ENCODE results near the gene HSBP1L1.

Gene HSBP1L1

DNA sequence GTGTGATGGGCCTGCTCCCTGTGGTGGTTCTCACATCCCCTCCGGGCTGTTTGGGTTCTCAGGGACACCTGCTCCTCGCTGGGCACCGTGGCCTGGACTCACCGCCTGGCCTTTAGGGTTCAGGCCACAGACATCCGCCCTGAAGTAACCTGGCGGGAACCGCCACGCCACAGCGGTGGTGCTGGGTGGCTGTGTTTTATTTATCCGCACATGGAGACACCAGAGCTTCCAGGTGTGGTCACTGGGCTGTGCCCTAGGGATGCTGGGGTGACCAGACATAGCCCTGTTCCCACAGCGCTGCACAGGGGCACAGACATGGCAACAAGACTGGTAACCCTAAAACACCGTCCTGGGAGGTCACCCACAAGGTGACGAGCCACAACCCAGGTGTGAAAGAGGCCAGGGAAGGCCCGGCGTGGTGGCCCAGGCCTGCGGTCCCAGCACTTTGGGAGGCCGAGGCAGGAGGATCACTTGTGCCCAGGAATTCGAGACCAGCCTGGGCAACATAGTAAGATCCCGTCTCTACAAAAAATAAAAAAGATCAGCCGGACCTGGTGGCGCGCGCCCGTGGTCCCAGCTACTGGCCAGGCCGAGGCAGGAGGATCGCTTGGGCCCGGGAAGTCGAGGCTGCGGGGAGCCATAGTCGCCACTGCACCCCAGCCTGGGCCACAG lies 649 bp upstream of the HSBP1L1 start:
- Histone ChIP-seq H3K23ac (ENCODE audit: low read length) (no peak overlapping the region), H2BK120ac (ENCODE audit: insufficient read depth, low read length, poor library complexity) (no peak overlapping the region), H3K18ac (ENCODE audit: low read length) (peak overlapping the region; percentile 72), H4K8ac (ENCODE audit: low read depth, low read length) (peak overlapping the region; percentile 85), H4K91ac (ENCODE audit: low read depth, low read length) (no peak overlapping the region), H2BK12ac (ENCODE audit: low read length) (no peak overlapping the region), H3K79me1 (ENCODE audit: low read length) (peaks cover 11% of the 10 kb centered on the region), H3K4ac (ENCODE audit: low read depth, low read length) (no peak overlapping the region), H3K4me2 (ENCODE audit: low read length) (peak overlapping the region; percentile 86), H3K79me2 (ENCODE audit: control insufficient read depth, insufficient read depth, low read length, poor library complexity) (peaks cover 9% of the 10 kb centered on the region), H3K27ac (ENCODE audit: low read depth, low read length) (no peak overlapping the region), H4K12ac (ENCODE audit: low read depth, low read length) (no peak overlapping the region), H3K27me3 (ENCODE audit: insufficient read depth, low read length) (no peaks in the 10 kb centered on the region), H2BK5ac (ENCODE audit: low read depth, low read length, poor library complexity) (no peak overlapping the region), H3K4me3 (ENCODE audit: low read depth, low read length) (no peak overlapping the region), H3K9me3 (ENCODE audit: insufficient read depth, low read depth, low read length) (no peaks in the 10 kb centered on the region), H2AFZ (ENCODE audit: insufficient read depth, low read length, poor library complexity) (peak overlapping the region; percentile 25), H3K14ac (ENCODE audit: low read length) (peak overlapping the region; percentile 44), H3K9ac (ENCODE audit: low read length) (no peak overlapping the region), H3K36me3 (ENCODE audit: control insufficient read depth in 1 of 2, insufficient read depth in 2 of 2, low read length in 2 of 2) (peaks cover 2 to 3% of the 10 kb centered on the region in 2 experiments), H2AK5ac (ENCODE audit: low read length) (peak overlapping the region; percentile 64), H3K4me1 (ENCODE audit: control insufficient read depth in 1 of 2, insufficient read depth in 2 of 2, low read length in 2 of 2) (peaks cover 21 to 23% of the 10 kb centered on the region in 2 experiments)
- no peak for DNase-seq
- no CpG with 5 or more reads among the region's 30 CpGs for WGBS (ENCODE audit: extremely low coverage, insufficient coverage, insufficient read length)

DNA sequence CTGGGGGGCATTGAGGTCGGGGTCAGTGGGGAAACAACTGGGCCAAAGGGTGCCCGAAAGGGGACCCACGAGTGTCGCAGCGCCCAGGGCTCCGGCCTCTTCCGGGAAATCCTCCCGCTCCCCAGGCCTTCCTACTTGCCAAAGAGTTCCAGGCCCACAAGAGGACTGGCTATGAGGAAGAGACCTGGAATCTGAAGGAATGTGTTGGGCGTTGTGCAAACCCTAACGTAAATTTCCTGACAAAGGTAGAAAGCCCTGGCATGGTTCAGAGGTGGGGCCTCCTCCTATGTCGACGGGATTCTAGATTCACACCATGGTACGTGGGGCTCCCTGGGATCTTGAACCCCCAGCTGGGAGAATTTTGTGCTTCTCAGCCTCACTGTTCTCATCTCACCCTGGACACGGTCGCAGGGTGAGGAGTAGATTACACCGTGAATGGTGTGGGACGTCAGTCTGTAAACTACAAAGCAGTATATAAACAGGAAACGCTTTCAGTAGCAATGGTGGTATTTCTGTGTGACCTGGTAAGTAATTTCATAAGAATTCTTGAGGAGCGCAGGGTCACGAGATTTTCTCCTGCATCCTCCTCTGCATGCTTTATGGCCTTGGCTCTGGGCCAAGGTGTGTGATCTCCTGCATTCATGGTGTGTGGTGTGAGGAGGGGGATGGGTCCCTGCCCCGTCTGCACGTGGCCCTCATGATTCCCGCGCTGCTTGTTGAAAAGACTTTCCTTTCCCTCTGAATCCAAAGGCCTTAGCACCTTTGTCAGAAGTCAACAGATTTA lies 868 bp downstream of the HSBP1L1 start:
- Histone ChIP-seq H3K36me3 (ENCODE audit: control insufficient read depth in 1 of 2, insufficient read depth in 2 of 2, low read length in 2 of 2) (peaks cover 5 to 8% of the 10 kb centered on the region in 2 experiments), H2BK120ac (ENCODE audit: insufficient read depth, low read length, poor library complexity) (peak overlapping the region; percentile 92), H4K91ac (ENCODE audit: low read depth, low read length) (peak overlapping the region; percentile 99), H3K4me3 (ENCODE audit: low read depth, low read length) (peak overlapping the region; percentile 71), H3K23ac (ENCODE audit: low read length) (no peak overlapping the region), H3K79me1 (ENCODE audit: low read length) (peaks cover 11% of the 10 kb centered on the region), H3K18ac (ENCODE audit: low read length) (peak overlapping the region; percentile 97), H2BK12ac (ENCODE audit: low read length) (peak overlapping the region; percentile 62), H3K14ac (ENCODE audit: low read length) (peak overlapping the region; percentile 95), H3K4ac (ENCODE audit: low read depth, low read length) (peak overlapping the region; percentile 93), H2BK5ac (ENCODE audit: low read depth, low read length, poor library complexity) (peak overlapping the region; percentile 64), H2AFZ (ENCODE audit: insufficient read depth, low read length, poor library complexity) (peak overlapping the region; percentile 63), H3K27ac (ENCODE audit: low read depth, low read length) (peak overlapping the region; percentile 84), H3K79me2 (ENCODE audit: control insufficient read depth, insufficient read depth, low read length, poor library complexity) (peaks cover 9% of the 10 kb centered on the region), H2AK5ac (ENCODE audit: low read length) (peak overlapping the region; percentile 97), H3K4me2 (ENCODE audit: low read length) (peak overlapping the region; percentile 86), H4K8ac (ENCODE audit: low read depth, low read length) (peak overlapping the region; percentile 85), H3K4me1 (ENCODE audit: control insufficient read depth in 1 of 2, insufficient read depth in 2 of 2, low read length in 2 of 2) (peaks cover 21 to 23% of the 10 kb centered on the region in 2 experiments), H3K9me3 (ENCODE audit: insufficient read depth, low read depth, low read length) (no peaks in the 10 kb centered on the region), H3K27me3 (ENCODE audit: insufficient read depth, low read length) (no peaks in the 10 kb centered on the region), H3K9ac (ENCODE audit: low read length) (no peak overlapping the region), H4K12ac (ENCODE audit: low read depth, low read length) (peak overlapping the region; percentile 95)
- WGBS (ENCODE audit: extremely low coverage, insufficient coverage, insufficient read length), result no CpG with 5 or more reads among the region's 24 CpGs
- DNase-seq, result peak; percentile 92 to 95

DNA sequence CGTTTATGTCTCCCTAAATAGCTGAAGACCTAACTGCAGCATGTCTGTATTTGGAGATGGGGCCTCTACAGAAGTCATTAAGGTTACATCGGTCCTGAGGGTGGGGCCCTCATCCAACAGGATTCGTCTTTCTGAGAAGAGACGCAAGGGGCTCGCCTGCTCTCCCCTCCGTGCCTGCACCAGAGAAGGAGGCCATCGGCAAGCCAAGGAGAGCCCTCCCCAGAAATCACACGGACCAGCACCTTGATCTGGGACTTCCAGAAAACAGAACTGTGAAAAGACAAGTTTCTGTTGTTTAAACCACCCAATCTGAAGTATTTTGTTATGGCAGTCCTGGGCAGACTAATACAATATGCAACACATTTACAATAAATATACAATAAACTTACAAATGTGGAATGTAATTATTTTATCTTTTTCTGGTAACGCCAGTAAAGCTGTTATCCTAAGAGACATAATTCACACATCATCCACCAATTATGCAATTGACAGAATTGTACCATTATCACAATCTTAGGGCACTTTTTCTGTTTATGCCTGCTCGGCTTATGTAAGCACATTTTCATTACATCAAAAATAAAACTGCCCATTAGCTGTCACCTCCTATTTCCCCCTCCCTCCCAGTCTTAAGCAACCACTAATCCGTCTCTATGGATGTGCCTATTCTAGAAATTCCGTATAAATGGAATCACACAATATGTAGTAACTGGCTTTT lies 6.1 kb downstream of the HSBP1L1 start:
- H3K14ac ChIP-seq (ENCODE audit: low read length), result no peak overlapping the region
- no peak overlapping the region for H2AK5ac ChIP-seq (ENCODE audit: low read length)
- no peak overlapping the region for H3K4me3 ChIP-seq (ENCODE audit: low read depth, low read length)
- peaks cover 28 to 40% of the 10 kb centered on the region in 2 experiments for H3K36me3 ChIP-seq (ENCODE audit: control insufficient read depth in 1 of 2, insufficient read depth in 2 of 2, low read length in 2 of 2)
- no peak overlapping the region for H3K18ac ChIP-seq (ENCODE audit: low read length)
- no peak overlapping the region for H4K91ac ChIP-seq (ENCODE audit: low read depth, low read length)
- no peak overlapping the region for H2BK5ac ChIP-seq (ENCODE audit: low read depth, low read length, poor library complexity)
- WGBS (ENCODE audit: extremely low coverage, insufficient coverage, insufficient read length), result no CpG with 5 or more reads among the region's 12 CpGs
- H2AFZ ChIP-seq (ENCODE audit: insufficient read depth, low read length, poor library complexity), result no peak overlapping the region
- no peaks in the 10 kb centered on the region for H3K79me2 ChIP-seq (ENCODE audit: control insufficient read depth, insufficient read depth, low read length, poor library complexity)
- H2BK12ac ChIP-seq (ENCODE audit: low read length), result no peak overlapping the region
- H3K4me2 ChIP-seq (ENCODE audit: low read length), result no peak overlapping the region
- peaks cover under 1 to 1% of the 10 kb centered on the region in 2 experiments for H3K4me1 ChIP-seq (ENCODE audit: control insufficient read depth in 1 of 2, insufficient read depth in 2 of 2, low read length in 2 of 2)
- H3K9ac ChIP-seq (ENCODE audit: low read length), result no peak overlapping the region
- no peaks in the 10 kb centered on the region for H3K27me3 ChIP-seq (ENCODE audit: insufficient read depth, low read length)
- H2BK120ac ChIP-seq (ENCODE audit: insufficient read depth, low read length, poor library complexity), result no peak overlapping the region
- no peak overlapping the region for H3K23ac ChIP-seq (ENCODE audit: low read length)
- DNase-seq, result no peak
- H3K79me1 ChIP-seq (ENCODE audit: low read length), result no peaks in the 10 kb centered on the region
- no peak overlapping the region for H3K27ac ChIP-seq (ENCODE audit: low read depth, low read length)
- H3K9me3 ChIP-seq (ENCODE audit: insufficient read depth, low read depth, low read length), result no peaks in the 10 kb centered on the region
- H4K12ac ChIP-seq (ENCODE audit: low read depth, low read length), result no peak overlapping the region
- no peak overlapping the region for H4K8ac ChIP-seq (ENCODE audit: low read depth, low read length)
- no peak overlapping the region for H3K4ac ChIP-seq (ENCODE audit: low read depth, low read length)

DNA sequence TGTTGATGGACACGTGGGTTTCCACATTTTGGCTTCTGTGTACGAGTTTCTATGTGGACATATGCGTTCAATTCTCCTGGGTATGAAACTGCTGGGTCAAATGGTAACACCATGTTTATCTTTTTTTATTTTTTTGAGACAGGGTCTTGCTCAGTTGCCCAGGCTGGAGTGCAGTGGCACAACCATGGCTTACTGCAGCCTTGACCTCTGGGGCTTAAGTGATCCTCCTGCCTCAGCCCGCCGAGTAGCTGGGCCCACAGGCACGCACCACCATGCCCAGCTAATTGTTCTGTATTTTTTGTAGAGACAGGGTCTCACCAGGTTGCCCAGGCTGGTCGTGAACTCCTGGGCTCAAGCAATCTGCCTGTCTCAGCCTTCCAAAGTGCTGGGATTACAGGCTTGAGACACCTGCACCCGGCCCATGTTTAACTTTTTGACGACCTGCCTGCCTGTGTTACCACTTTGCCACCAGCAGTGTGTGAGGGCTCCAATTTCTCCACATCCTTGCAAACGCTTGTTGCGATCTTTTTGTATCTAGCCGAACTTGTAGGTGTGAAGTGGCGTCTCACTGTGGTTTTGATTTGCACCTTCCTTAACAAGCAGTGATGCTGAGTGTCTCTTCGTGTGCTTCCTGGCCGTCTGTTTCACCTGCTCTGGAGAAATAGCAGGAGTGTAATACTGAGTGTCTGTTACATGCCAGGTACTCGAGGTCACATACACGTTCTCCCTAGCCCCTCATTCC lies 6.9 kb downstream of the HSBP1L1 start:
- Histone ChIP-seq H3K4me2 (ENCODE audit: low read length) (no peak overlapping the region), H3K4me1 (ENCODE audit: control insufficient read depth in 1 of 2, insufficient read depth in 2 of 2, low read length in 2 of 2) (no peaks in the 10 kb centered on the region), H3K79me1 (ENCODE audit: low read length) (no peaks in the 10 kb centered on the region), H3K79me2 (ENCODE audit: control insufficient read depth, insufficient read depth, low read length, poor library complexity) (peaks cover 2% of the 10 kb centered on the region), H2BK12ac (ENCODE audit: low read length) (no peak overlapping the region), H3K27me3 (ENCODE audit: insufficient read depth, low read length) (no peaks in the 10 kb centered on the region), H4K8ac (ENCODE audit: low read depth, low read length) (no peak overlapping the region), H3K36me3 (ENCODE audit: control insufficient read depth in 1 of 2, insufficient read depth in 2 of 2, low read length in 2 of 2) (peaks cover 32 to 43% of the 10 kb centered on the region in 2 experiments), H4K12ac (ENCODE audit: low read depth, low read length) (no peak overlapping the region), H2BK5ac (ENCODE audit: low read depth, low read length, poor library complexity) (no peak overlapping the region), H2AFZ (ENCODE audit: insufficient read depth, low read length, poor library complexity) (no peak overlapping the region), H4K91ac (ENCODE audit: low read depth, low read length) (no peak overlapping the region), H3K18ac (ENCODE audit: low read length) (no peak overlapping the region), H3K14ac (ENCODE audit: low read length) (no peak overlapping the region), H2BK120ac (ENCODE audit: insufficient read depth, low read length, poor library complexity) (no peak overlapping the region), H3K4ac (ENCODE audit: low read depth, low read length) (no peak overlapping the region), H3K4me3 (ENCODE audit: low read depth, low read length) (no peak overlapping the region), H3K23ac (ENCODE audit: low read length) (no peak overlapping the region), H3K9ac (ENCODE audit: low read length) (no peak overlapping the region), H3K27ac (ENCODE audit: low read depth, low read length) (no peak overlapping the region), H3K9me3 (ENCODE audit: insufficient read depth, low read depth, low read length) (no peaks in the 10 kb centered on the region), H2AK5ac (ENCODE audit: low read length) (no peak overlapping the region)
- no peak for DNase-seq
- WGBS (ENCODE audit: extremely low coverage, insufficient coverage, insufficient read length), result no CpG with 5 or more reads among the region's 17 CpGs

Data from trophoblast cell (in vitro differentiated cells and primary cell).